Mesenchymal stem cell (in vitro differentiated cells and primary cell): Measurements from ENCODE around the gene ZMPSTE24.

Experiments used
- DNase-seq: peaks from one replicate; pipeline ENCODE4 v3.0.0-alpha.2; 2013
- H2AFZ ChIP-seq: one replicate; pipeline ENCODE4 v1.6.1; 2013; ENCODE audit warnings: low read depth, mild to moderate bottlenecking, control low read depth, inconsistent platforms, low read length, moderate library complexity
- H2AK5ac ChIP-seq: 2 replicates; pipeline ENCODE4 v1.6.1; 2013; ENCODE audit warnings: low read length, moderate library complexity, mild to moderate bottlenecking, inconsistent platforms; ENCODE audit not compliant: severe bottlenecking
- H2BK120ac ChIP-seq: one replicate; pipeline ENCODE4 v1.6.1; 2013; ENCODE audit warnings: low read depth, mild to moderate bottlenecking, inconsistent platforms, low read length, moderate library complexity
- H2BK12ac ChIP-seq, 2 experiments: one replicate each; pipeline ENCODE4 v1.6.1; 2013; ENCODE audit warnings: inconsistent platforms in 2 of 2, low read length in 2 of 2, mild to moderate bottlenecking in 2 of 2, moderate library complexity in 2 of 2, control low read depth in 1 of 2
- H2BK15ac ChIP-seq: one replicate; pipeline ENCODE4 v1.6.1; 2013; ENCODE audit warnings: mild to moderate bottlenecking, low read depth, inconsistent platforms; ENCODE audit not compliant: poor library complexity, severe bottlenecking
- H2BK5ac ChIP-seq: 2 replicates; pipeline ENCODE4 v1.6.1; 2013; ENCODE audit warnings: low read depth, mild to moderate bottlenecking, low read length, control low read depth, inconsistent platforms; ENCODE audit not compliant: poor library complexity, severe bottlenecking
- H3K14ac ChIP-seq, 2 experiments: one replicate each; pipeline ENCODE4 v1.6.1; 2013; ENCODE audit warnings: inconsistent platforms in 2 of 2, low read length in 2 of 2, control low read depth in 1 of 2, mild to moderate bottlenecking in 1 of 2, moderate library complexity in 1 of 2
- H3K18ac ChIP-seq, 2 experiments: one replicate each; pipeline ENCODE4 v1.6.1; 2013; ENCODE audit warnings: inconsistent platforms in 2 of 2, low read length in 2 of 2, control low read depth in 1 of 2, low read depth in 1 of 2, mild to moderate bottlenecking in 1 of 2
- H3K23ac ChIP-seq, 2 experiments: one replicate each; pipeline ENCODE4 v1.6.1; 2013; ENCODE audit warnings: inconsistent platforms in 2 of 2, low read length in 2 of 2, mild to moderate bottlenecking in 2 of 2, moderate library complexity in 2 of 2, control low read depth in 1 of 2
- H3K27ac ChIP-seq: 2 replicates; pipeline ENCODE4 v1.5.1; 2013; ENCODE audit warnings: mild to moderate bottlenecking, moderate library complexity, low read length, control low read depth, inconsistent platforms; ENCODE audit not compliant: poor library complexity, severe bottlenecking
- H3K27me3 ChIP-seq, 2 experiments: 2 replicates each; pipeline versions ENCODE4 v1.6.1 to v1.7.0; 2013; ENCODE audit warnings: low read length in 2 of 2, mild to moderate bottlenecking in 2 of 2, moderate library complexity in 2 of 2, control low read depth in 1 of 2, inconsistent platforms in 1 of 2; ENCODE audit not compliant: control insufficient read depth in 1 of 2, insufficient read depth in 1 of 2
- H3K36me3 ChIP-seq, 2 experiments: 2 replicates each; pipeline versions ENCODE4 v1.6.1 to v1.7.0; 2013; ENCODE audit warnings: low read length in 2 of 2, control low read depth in 1 of 2, inconsistent platforms in 1 of 2, low read depth in 1 of 2, mild to moderate bottlenecking in 1 of 2; ENCODE audit not compliant: insufficient read depth in 2 of 2, control insufficient read depth in 1 of 2
- H3K4ac ChIP-seq, 2 experiments: one replicate each; pipeline ENCODE4 v1.6.1; 2013; ENCODE audit warnings: inconsistent platforms in 2 of 2, low read length in 2 of 2, mild to moderate bottlenecking in 2 of 2, moderate library complexity in 2 of 2, control low read depth in 1 of 2, low read depth in 1 of 2
- H3K4me1 ChIP-seq: 2 replicates; pipeline ENCODE4 v1.6.1; 2013; ENCODE audit warnings: low read depth, low read length, control low read depth; ENCODE audit not compliant: control insufficient read depth, insufficient read depth
- H3K4me2 ChIP-seq: 2 replicates; pipeline ENCODE4 v1.6.1; 2013; ENCODE audit warnings: low read length, mild to moderate bottlenecking, inconsistent platforms; ENCODE audit not compliant: poor library complexity, severe bottlenecking
- H3K4me3 ChIP-seq, 2 experiments: 2 replicates each; pipeline versions ENCODE4 v1.5.1 to v1.7.0; 2013; ENCODE audit warnings: low read length in 2 of 2, mild to moderate bottlenecking in 2 of 2, control low read depth in 1 of 2, low read depth in 1 of 2; ENCODE audit not compliant: insufficient read depth in 1 of 2
- H3K79me1 ChIP-seq: replicated peaks from 2 replicates; pipeline ENCODE4 v1.6.1; 2013; ENCODE audit warnings: mild to moderate bottlenecking, control low read depth, low read length, inconsistent platforms; ENCODE audit not compliant: poor library complexity, severe bottlenecking
- H3K9ac ChIP-seq: 2 replicates; pipeline ENCODE4 v1.7.0; 2013; ENCODE audit warnings: mild to moderate bottlenecking, low read length, moderate library complexity
- H3K9me3 ChIP-seq: 2 replicates; pipeline ENCODE4 v1.7.0; 2013; ENCODE audit warnings: mild to moderate bottlenecking, low read length; ENCODE audit not compliant: control insufficient read depth
- H4K8ac ChIP-seq: one replicate; pipeline ENCODE4 v1.6.1; 2013; ENCODE audit warnings: inconsistent platforms, mild to moderate bottlenecking, low read length, moderate library complexity
- H4K91ac ChIP-seq: one replicate; pipeline ENCODE4 v1.6.1; 2013; ENCODE audit warnings: mild to moderate bottlenecking, low read length, inconsistent platforms
- WGBS: methylation state at CpG from one replicate; pipeline ENCODE4 v1.1.7; 2013; ENCODE audit warnings: mixed read lengths; 5-methylcytosine and 5-hydroxymethylcytosine counted together

Gene ZMPSTE24

DNA sequence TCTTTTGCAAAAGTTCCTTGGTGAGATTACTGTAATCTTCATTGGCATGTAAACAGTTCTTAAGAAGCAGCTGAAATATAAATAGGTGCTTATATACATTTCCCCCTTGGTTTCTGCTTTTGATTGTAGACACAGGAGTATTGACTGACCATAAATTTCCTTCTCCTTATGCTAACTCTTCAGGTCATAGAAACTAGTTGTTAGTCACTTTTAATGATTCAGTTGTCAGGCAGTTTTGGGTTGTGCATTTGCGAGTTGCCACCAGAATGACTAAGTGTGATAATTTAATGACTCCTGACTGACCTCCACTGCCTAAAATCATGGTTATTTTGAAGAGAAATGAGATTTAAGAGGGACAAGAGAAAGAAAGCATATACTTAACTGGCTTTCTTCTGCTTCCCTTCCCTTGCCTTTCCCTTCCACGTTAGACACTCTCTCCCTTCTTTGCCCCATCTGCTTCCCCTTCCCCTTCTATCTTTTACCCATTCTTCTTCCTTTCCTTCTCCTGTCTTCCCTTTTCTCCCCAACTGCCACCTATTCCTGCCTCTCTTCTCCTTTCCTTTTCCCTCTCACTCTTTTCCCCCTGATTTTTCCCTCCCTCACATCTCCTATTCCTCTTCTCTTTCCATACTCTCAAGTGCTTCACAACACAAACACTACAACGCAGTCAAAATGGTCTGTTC, 12.3 kb downstream of the ZMPSTE24 start:
- H3K4ac ChIP-seq, result no peak overlapping the region
- no peaks in the 10 kb centered on the region for H3K27me3 ChIP-seq
- H3K79me1 ChIP-seq, result peaks cover 14% of the 10 kb centered on the region
- H3K4me2 ChIP-seq, result no peak overlapping the region
- H3K36me3 ChIP-seq, result peaks cover 12 to 78% of the 10 kb centered on the region in 2 experiments
- no peak overlapping the region for H2BK12ac ChIP-seq
- peak; percentile 30 for DNase-seq
- no peak overlapping the region for H3K23ac ChIP-seq
- H2BK5ac ChIP-seq, result no peak overlapping the region
- peak overlapping the region; percentile 56 for H3K9ac ChIP-seq
- H2AK5ac ChIP-seq, result no peak overlapping the region
- WGBS, result 82% methylated on average over 3 of the region's 3 CpGs
- no peak overlapping the region for H3K4me3 ChIP-seq
- no peak overlapping the region for H2AFZ ChIP-seq
- H4K91ac ChIP-seq, result no peak overlapping the region
- no peak overlapping the region for H3K27ac ChIP-seq
- H2BK120ac ChIP-seq, result no peak overlapping the region
- no peak overlapping the region for H4K8ac ChIP-seq
- no peak overlapping the region for H3K18ac ChIP-seq
- no peak overlapping the region for H3K14ac ChIP-seq
- no peak overlapping the region for H2BK15ac ChIP-seq
- H3K9me3 ChIP-seq, result no peaks in the 10 kb centered on the region
- peaks cover 6% of the 10 kb centered on the region for H3K4me1 ChIP-seq

DNA sequence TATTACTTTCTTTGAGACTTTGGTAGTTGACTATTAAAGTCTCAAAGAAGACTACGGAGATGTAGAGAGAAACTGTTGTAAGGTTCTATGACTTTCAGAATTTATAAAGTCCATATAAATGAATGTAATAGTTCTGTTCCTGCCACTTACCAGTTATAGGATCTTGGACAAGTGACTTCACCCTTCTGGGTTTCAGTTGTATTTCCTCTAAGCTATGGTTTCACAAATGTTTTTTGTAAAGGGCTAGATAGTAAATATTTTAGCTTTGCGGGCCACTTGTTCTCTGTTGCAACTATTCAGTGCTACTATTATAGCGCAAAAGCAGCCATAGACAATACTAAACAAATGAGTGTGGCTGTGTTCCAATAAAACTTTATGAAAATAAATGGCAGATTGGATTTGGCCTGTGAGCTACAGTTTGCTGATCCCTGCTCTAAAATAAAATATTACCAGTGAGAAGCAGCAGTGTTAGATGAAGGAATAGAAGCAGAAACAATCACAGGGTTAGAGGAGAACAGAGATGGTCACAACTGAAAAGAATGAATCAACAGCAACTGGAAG, 14.7 kb downstream of the ZMPSTE24 start:
- peaks cover 10 to 79% of the 10 kb centered on the region in 2 experiments for H3K36me3 ChIP-seq
- no peak overlapping the region for H2AK5ac ChIP-seq
- no peak overlapping the region for H2AFZ ChIP-seq
- no peak overlapping the region for H2BK12ac ChIP-seq
- no peak overlapping the region for H2BK120ac ChIP-seq
- no peak overlapping the region for H3K14ac ChIP-seq
- no peak overlapping the region for H4K8ac ChIP-seq
- H3K9me3 ChIP-seq, result no peaks in the 10 kb centered on the region
- WGBS, result 100% methylated on average over 2 of the region's 3 CpGs
- peaks cover 14% of the 10 kb centered on the region for H3K79me1 ChIP-seq
- H3K23ac ChIP-seq, result no peak overlapping the region
- H3K4ac ChIP-seq, result no peak overlapping the region
- no peak overlapping the region for H4K91ac ChIP-seq
- H3K4me1 ChIP-seq, result peaks cover 4% of the 10 kb centered on the region
- DNase-seq, result no peak
- H3K4me2 ChIP-seq, result no peak overlapping the region
- H3K18ac ChIP-seq, result no peak overlapping the region
- H2BK5ac ChIP-seq, result no peak overlapping the region
- H3K27me3 ChIP-seq, result no peaks in the 10 kb centered on the region
- H3K9ac ChIP-seq, result no peak overlapping the region
- no peak overlapping the region for H2BK15ac ChIP-seq
- H3K27ac ChIP-seq, result no peak overlapping the region
- H3K4me3 ChIP-seq, result no peak overlapping the region

DNA sequence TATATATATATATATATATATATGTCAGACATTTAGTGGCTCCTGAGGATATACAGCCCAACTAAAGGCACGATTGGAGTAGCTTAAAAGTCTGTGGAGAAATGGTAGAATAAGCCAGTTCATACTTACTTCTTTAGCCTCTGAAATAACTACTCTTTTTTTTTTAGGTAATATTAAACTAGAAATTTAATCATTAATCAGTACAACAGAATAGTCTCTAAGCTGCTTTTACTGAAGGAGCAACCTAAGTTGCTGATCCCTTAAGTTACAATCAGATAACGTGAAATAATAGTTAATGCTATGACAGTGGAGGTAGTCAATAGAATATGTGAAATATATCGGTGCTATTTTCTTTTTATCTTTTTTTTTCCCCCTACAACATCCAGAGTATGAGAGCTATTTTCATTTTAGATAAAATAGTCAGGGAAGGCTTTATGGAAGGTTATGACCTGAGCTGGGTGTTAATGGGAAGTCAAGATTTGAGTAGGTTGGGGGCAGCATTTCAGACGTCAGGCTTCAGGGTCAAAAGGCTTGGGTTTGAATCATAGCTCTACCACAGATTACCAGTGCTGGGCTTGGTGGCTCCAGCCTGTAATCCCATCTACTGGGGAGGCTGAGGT, 15.6 kb downstream of the ZMPSTE24 start:
- Histone ChIP-seq H2BK120ac (no peak overlapping the region), H3K4me3 (no peak overlapping the region), H2BK15ac (no peak overlapping the region), H2AFZ (no peak overlapping the region), H3K14ac (no peak overlapping the region), H3K27ac (no peak overlapping the region), H2BK5ac (no peak overlapping the region), H3K9ac (no peak overlapping the region), H2AK5ac (no peak overlapping the region), H3K79me1 (peaks cover 14% of the 10 kb centered on the region), H3K36me3 (peaks cover 7 to 79% of the 10 kb centered on the region in 2 experiments), H3K23ac (no peak overlapping the region), H3K9me3 (no peaks in the 10 kb centered on the region), H3K4ac (no peak overlapping the region), H3K4me2 (peak overlapping the region; percentile 36), H4K8ac (no peak overlapping the region), H3K27me3 (no peaks in the 10 kb centered on the region), H3K18ac (no peak overlapping the region), H2BK12ac (no peak overlapping the region), H4K91ac (no peak overlapping the region), H3K4me1 (peaks cover 4% of the 10 kb centered on the region)
- 78% methylated on average over 1 of the region's 4 CpGs for WGBS
- no peak for DNase-seq

DNA sequence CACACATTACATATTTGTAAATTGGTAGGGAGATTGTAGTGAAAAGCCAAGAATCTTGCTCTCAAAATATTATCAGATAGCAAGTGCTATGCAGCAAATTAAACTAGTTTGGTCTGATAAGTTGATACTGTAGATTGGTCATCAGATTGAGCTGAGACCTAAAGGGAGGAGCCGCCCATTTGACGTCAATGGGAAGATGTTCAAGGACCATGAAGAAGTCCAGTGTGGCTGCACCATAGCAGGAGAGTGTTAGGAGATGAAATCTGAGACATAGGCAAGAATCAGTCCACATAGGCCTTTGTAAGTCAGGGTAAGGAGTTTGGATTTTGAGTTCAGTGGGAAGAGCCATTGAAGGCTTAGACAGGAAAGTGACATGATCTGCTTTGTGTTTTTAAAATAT, 16.3 kb downstream of the ZMPSTE24 start:
- Histone ChIP-seq H3K23ac (no peak overlapping the region), H3K4me1 (peaks cover 4% of the 10 kb centered on the region), H2BK15ac (no peak overlapping the region), H3K9ac (no peak overlapping the region), H3K4me3 (no peak overlapping the region), H3K9me3 (no peaks in the 10 kb centered on the region), H3K27ac (no peak overlapping the region), H4K8ac (no peak overlapping the region), H3K18ac (no peak overlapping the region), H3K4me2 (no peak overlapping the region), H4K91ac (no peak overlapping the region), H3K27me3 (no peaks in the 10 kb centered on the region), H2AK5ac (no peak overlapping the region), H3K36me3 (peaks cover 2 to 82% of the 10 kb centered on the region in 2 experiments), H2BK5ac (no peak overlapping the region), H3K4ac (no peak overlapping the region), H2AFZ (no peak overlapping the region), H2BK120ac (no peak overlapping the region), H3K14ac (no peak overlapping the region), H3K79me1 (peaks cover 12% of the 10 kb centered on the region), H2BK12ac (no peak overlapping the region)
- WGBS, result 94% methylated on average over 2 of the region's 2 CpGs
- no peak for DNase-seq
